GM18499 (cell line): ENCODE data around the gene CTAG1A.
"Not testable (repeated sequence)": the region's sequence is repeated elsewhere in the genome, so short reads cannot be mapped to it uniquely, and the experiment has no call there.

Source experiments
- ATAC-seq: cut with Tn5 transposase; IDR thresholded peaks from one replicate; pipeline ENCODE4 v1.9.1; 2021; ENCODE audit warnings: moderate number of reproducible peaks; ENCODE audit not compliant: insufficient read depth, unreplicated experiment

CTAG1A gene

DNA sequence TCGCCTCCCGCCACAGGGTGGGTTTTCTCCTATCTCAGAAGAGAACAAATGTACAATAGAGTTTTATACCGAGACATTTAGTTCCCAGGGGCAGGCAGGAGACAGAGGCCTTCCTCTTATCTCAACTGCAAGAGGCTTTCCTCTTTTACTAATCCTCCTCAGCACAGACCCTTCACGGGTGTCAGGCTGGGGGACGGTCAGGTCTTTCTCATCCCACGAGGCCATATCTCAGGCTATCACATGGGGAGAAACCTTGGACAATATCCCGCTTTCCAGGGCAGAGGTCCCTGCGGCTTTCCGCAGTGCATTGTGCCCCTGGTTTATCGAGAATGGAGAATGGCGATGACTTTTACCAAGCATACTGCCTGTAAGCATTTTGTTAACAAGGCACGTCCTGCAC, 23.9 kb downstream of the CTAG1A start:
- not testable (repeated sequence) for ATAC-seq

DNA sequence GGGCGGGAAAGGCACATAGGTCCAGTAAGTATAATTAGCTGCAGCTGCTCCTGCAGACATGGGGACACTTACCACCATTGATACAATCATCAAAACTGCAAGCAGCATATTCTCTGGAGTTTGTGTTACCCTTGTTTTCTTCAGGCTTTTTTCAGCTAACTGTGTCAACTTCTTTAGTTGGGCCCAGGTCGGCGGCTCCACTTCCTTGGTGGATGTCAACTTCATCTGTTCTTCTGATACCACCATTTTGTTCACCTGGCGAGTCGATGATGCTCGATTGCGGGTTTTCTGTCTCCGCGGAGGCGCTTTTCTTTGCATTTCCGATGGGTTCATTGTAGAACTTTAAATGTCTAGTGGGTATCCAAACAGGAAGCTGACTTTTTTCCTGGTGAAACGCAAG, 26.2 kb downstream of the CTAG1A start:
- not testable (repeated sequence) for ATAC-seq

DNA sequence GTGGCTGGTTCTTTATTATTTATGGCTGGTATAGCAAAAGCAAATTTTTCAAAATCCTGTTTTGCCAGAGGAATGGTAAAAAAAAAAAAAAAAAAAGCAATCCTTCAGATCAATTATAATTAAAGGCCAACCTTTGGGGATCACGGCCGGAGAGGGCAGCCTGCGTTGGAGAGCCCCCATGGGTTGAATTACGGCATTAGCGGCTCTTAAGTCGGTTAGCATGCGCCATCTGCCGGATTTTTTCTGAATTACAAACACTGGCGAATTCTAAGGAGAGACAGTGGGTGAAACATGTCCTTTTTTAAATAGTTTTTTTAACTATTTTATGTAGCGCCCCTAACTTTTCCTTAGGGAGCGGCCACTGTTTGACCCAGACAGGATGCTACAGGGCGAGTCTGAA, 28.7 kb downstream of the CTAG1A start:
- not testable (repeated sequence) for ATAC-seq

DNA sequence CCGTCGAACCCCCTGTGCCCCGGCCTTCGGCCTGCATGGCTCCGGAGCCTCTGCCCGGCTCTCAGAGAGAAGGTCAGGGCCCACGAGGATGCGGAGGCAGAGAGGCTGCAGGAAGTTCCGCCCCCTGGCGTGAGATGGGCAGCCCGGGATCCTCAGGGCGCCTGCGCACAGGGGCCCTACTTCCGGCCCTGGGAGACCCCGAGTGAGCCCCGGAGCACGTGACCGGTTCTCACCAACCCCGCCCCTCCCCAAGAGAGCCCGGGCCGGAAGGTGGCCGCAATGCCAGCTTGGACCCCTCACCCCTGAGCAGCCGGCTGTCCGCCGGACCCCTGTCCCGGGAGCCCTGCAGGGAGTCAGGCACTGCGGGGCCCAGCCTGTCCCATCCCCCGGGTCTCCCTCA, 34.2 kb downstream of the CTAG1A start, which contains the start of gene CTAG1B:
CTAG1B (minus strand) TSS at position 101 of the 400 bp plus-strand sequence; CDS start at position 37, 64 bp downstream.
- not testable (repeated sequence) for ATAC-seq

DNA sequence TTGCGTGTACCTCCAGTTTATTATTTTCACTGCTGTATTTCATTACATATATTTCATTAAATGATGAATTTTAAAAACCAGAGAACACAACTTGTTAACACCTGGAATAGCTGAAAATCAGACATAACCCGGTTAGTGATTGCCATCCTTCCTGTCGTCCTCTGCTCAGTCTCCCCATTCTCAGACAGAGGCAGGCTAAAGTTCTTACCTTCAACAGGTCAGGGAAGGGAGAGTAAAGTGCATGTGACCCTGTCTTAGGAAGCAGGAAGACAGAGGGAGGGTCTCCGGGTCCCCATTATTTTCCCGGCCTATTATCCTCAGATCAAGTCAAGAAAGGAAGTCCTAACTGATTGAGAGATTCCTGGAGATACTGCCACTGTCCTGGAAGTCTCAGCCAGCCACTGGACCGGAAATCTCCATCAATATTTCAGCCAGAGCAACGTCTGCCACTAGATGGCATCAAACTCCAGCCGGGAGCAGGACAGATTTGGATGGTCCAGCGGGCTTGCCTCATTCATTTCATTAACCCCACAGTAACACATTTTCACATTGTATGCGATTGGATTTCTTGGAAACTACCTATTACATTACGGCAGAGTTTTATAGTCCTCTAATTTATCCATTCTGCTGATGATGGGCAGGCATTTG, 36.0 kb downstream of the CTAG1A start:
- ATAC-seq = not testable (repeated sequence)

DNA sequence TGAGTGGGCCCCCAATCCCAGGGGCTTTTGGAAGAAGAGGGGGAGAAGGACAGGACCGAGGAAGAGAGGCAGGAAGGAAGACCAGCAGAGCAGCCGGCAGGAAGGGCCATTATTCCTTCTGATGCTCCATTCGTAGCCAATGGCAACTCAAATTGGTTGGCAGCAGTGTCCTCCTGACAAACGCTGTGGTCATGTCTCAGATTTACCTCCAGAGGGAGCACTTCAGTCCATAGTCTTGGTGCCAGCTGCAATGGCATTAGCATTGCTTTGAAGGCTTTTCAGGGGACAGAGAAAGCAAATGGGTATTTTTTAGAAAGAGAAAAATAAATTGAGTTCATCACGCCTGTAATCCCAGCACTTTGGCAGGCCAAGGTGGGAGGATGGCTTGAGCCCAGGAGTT, 44.0 kb downstream of the CTAG1A start:
- not testable (repeated sequence) for ATAC-seq

DNA sequence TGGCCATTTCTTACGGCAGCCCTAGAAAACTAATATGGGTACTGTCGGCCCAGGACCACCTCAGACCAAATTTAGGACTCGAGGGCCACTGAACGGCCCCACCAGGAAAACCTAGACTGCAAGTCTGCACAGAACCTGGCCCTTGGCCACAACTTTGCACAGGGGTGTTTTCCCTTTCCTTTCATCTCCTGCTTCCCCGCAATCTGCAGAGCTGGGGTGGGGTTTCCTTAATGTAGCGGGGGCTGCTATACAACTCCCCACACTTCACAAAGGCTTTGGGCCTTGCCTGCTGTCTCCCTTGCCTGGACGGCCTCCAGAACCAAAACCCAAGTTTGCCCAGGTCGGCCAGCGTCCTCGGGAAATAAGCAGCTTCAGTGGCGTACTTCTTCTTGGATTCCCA, 46.0 kb downstream of the CTAG1A start:
- ATAC-seq = not testable (repeated sequence)

DNA sequence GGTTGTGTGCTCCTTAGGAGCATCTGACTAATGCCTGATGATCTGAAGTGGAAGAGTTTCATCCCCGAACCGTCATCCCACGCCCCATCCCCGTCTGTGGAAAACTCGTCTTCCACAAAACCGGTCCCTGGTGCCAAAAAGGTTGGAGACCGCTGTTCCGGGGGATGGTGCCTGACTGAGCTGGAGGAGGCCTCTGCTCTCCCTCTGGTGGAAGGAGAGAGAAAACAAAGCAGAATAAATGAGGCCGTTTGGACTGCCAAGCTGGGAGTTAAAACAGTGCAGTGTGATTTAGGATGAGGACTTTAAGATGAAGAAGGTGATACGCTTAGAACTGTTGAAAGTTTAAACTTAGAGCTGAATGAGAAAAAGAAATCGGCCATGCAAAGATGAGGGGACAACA, 48.7 kb downstream of the CTAG1A start:
- not testable (repeated sequence) for ATAC-seq
